PC-9 (cell line): ENCODE measurements around the gene MACROD2.

Experiments used
- EZH2 ChIP-seq: fragments of 200-600 bp; sonication (generic); IDR thresholded peaks from 2 replicates; pipeline ENCODE4 v1.8.0; 2017; ENCODE audit warnings: antibody characterized with exemption, low read depth
- TF ChIP-seq, protein P1 (sequence below): fragments of 200-600 bp; sonication (generic); conservative IDR thresholded peaks from 2 replicates; pipeline ENCODE4 v1.6.1; 2017; ENCODE audit warnings: mixed run types, antibody characterized with exemption, mild to moderate bottlenecking, moderate library complexity

DNA sequence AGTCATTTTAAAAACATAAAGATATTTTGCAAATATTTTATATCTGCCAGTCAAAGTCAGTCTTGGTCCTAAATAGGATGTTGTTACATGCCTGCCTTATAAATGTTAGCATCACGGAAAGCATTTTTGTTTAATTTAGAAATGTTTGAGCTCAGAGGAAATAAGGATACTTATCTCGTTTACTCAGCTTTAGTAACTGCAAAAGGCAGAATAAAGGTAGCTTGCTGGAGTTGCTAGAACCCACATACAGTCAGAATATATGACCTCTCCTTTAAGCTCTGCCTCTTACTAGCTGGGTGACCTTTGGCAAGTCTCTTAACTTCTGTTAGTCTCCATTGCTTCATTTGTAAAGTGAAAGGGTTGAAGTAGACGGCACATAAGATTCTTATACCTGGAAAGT, 1710.7 kb downstream of the MACROD2 start:
- TF ChIP-seq, protein P1, sequence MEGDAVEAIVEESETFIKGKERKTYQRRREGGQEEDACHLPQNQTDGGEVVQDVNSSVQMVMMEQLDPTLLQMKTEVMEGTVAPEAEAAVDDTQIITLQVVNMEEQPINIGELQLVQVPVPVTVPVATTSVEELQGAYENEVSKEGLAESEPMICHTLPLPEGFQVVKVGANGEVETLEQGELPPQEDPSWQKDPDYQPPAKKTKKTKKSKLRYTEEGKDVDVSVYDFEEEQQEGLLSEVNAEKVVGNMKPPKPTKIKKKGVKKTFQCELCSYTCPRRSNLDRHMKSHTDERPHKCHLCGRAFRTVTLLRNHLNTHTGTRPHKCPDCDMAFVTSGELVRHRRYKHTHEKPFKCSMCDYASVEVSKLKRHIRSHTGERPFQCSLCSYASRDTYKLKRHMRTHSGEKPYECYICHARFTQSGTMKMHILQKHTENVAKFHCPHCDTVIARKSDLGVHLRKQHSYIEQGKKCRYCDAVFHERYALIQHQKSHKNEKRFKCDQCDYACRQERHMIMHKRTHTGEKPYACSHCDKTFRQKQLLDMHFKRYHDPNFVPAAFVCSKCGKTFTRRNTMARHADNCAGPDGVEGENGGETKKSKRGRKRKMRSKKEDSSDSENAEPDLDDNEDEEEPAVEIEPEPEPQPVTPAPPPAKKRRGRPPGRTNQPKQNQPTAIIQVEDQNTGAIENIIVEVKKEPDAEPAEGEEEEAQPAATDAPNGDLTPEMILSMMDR, result no peak
- no peak for TF ChIP-seq EZH2
